Activated T-cell treated with anti-CD3 and anti-CD28 coated beads for 24 hours (primary cell): ENCODE results near the gene HECTD4.
"Not testable (repeated sequence)": the region's sequence is repeated elsewhere in the genome, so short reads cannot be mapped to it uniquely, and the experiment has no call there.

Experiments
- DNase-seq: peaks from one replicate; pipeline ENCODE4 v3.0.0-alpha.2; 2020; ENCODE audit warnings: low read depth

Gene HECTD4

GRCh38 chr12:112116232-112117060 is 265.8 kb downstream of the HECTD4 start:
- DNase-seq = no peak

GRCh38 chr12:112115259-112116045 is 266.8 kb downstream of the HECTD4 start:
- DNase-seq = no peak

- DNase-seq = no peak
Measured at GRCh38 chr12:112112409-112113133, 269.7 kb downstream of the HECTD4 start.

GRCh38 chr12:112111931-112112330 is 270.3 kb downstream of the HECTD4 start:
- DNase-seq = no peak

- not testable (repeated sequence) for DNase-seq
Measured at GRCh38 chr12:112110787-112111662, 271.2 kb downstream of the HECTD4 start.
